Skeletal muscle satellite cell (primary cell): ENCODE measurements around the gene PLAC1. TPM values are rescaled to one million over a fixed set of nuclear protein-coding genes. Genes with fewer than 3 reads are reported as not detected.
A peak's percentile ranks its signal among the peaks of the same experiment; 100 is the strongest.

Source experiments
- H3K27me3 ChIP-seq: 2 replicates; pipeline ENCODE4 v1.7.0; 2013; ENCODE audit warnings: low read length; ENCODE audit not compliant: control insufficient read depth, insufficient read depth
- H3K36me3 ChIP-seq: 2 replicates; pipeline ENCODE4 v1.7.0; 2013; ENCODE audit warnings: mild to moderate bottlenecking, control low read depth, low read length; ENCODE audit not compliant: insufficient read depth
- H3K4me1 ChIP-seq: 2 replicates; pipeline ENCODE4 v1.7.0; 2013; ENCODE audit warnings: low read length; ENCODE audit not compliant: control insufficient read depth, insufficient read depth
- H3K4me2 ChIP-seq: 2 replicates; pipeline ENCODE4 v1.7.0; 2013; ENCODE audit warnings: mild to moderate bottlenecking, low read length
- H3K4me3 ChIP-seq: 2 replicates; pipeline ENCODE4 v1.7.0; 2013; ENCODE audit warnings: low read length
- H3K9ac ChIP-seq: 2 replicates; pipeline ENCODE4 v1.7.0; 2013; ENCODE audit warnings: mild to moderate bottlenecking, low read depth, low read length, moderate library complexity
- H3K9me3 ChIP-seq: replicated peaks from 2 replicates; pipeline ENCODE4 v1.7.0; 2013; ENCODE audit warnings: mild to moderate bottlenecking, control low read depth, low read length
- total RNA-seq: library from RNA; depleted of rRNA; stranded (reverse); fragments of >200 nt; gene quantifications from 2 replicates; pipeline ENCODE4 v1.2.3, GENCODE V29; 2012; rRNA removed

PLAC1 gene, protein sequence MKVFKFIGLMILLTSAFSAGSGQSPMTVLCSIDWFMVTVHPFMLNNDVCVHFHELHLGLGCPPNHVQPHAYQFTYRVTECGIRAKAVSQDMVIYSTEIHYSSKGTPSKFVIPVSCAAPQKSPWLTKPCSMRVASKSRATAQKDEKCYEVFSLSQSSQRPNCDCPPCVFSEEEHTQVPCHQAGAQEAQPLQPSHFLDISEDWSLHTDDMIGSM
- total RNA-seq, result not detected in 2 replicates

DNA sequence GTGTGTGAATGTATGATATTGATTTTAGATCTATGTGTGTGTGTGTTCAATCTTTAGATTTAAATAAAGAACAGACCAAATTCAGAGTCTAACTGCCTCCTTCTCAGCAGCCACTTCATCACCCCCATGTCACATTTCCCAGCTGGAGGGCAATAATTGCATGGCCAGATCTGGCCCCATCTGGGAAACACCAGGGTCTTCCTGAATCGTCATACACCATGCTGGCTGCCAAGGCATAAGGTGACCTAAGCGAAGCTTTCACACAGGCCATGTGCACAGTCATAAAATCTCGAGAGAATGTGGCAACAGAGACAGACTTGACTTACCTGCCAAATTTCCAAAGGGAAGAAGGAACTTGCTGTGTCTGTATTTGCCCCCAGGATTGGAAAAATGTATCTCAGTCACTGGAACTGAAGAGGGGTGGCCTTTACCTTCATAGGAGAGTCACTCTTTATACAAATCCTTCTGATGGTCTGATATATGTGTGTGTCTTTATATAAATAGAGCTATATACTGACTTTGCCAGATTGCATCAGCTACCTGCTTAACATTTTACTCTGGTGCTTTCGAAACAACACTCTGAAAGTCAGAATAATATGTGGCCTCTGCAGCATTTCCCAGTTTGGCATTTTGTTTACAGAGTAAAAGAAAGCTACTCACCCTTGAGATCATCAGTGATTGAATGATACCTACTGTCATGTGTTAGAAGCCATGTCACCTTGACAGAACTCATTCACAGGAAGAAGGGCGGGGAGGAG is at the start of gene PLAC1:
Gene PLAC1 (minus strand): TSS at position 470 of the 758 bp plus-strand sequence. CDS start 91,789 bp downstream, outside the sequence.
- Histone ChIP-seq H3K27me3 (no peaks in the 10 kb centered on the region), H3K4me2 (no peak within 1 kb of the TSS), H3K9me3 (no peaks in the 10 kb centered on the region), H3K36me3 (no peaks in the 10 kb centered on the region), H3K9ac (no peak within 1 kb of the TSS), H3K4me3 (no peak within 1 kb of the TSS), H3K4me1 (no peaks in the 10 kb centered on the region)

DNA sequence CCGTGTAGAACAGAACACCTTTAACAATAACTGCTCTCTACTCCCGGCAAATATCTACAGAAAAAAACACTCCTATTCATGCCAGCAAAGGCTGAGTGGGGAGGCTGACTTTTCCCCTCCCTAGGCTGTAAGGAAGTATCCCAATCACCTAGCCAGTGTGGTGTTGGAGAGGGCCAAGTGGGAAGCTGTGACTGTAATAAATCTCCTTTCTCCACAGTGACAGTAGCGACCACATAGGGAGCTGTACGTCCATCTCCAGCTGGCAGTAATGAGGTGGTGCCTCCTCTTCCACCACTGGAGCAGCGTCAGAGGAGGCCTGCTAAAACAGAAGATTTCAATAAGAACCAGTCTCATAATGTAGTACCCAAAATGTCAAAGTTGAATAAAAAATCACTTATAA is 47.9 kb upstream of the PLAC1 start:
- H3K4me1 ChIP-seq, result no peaks in the 10 kb centered on the region
- H3K9ac ChIP-seq, result no peak overlapping the region
- H3K9me3 ChIP-seq, result no peaks in the 10 kb centered on the region
- H3K36me3 ChIP-seq, result no peaks in the 10 kb centered on the region
- no peaks in the 10 kb centered on the region for H3K27me3 ChIP-seq
- H3K4me2 ChIP-seq, result no peak overlapping the region
- no peak overlapping the region for H3K4me3 ChIP-seq

DNA sequence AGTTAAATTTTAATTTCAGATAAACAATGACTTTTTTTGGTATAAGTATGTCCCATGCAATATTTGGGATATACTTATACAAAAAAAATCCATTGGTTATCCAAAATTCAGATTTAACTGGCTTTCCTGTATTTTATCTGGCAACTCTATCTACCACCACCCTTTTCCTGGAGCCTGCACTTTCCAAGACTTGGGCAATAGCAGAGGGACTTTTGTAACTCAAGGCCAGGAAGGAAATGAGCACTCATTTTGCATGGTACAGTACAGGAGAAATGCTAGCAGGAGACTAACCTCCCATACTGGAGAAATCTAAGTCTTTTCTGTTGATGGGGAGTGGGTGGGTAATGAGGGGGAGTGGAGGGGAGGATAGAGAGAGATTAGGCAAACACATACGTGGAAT is 37.7 kb upstream of the PLAC1 start:
- no peaks in the 10 kb centered on the region for H3K27me3 ChIP-seq
- no peak overlapping the region for H3K4me2 ChIP-seq
- H3K4me3 ChIP-seq, result no peak overlapping the region
- H3K4me1 ChIP-seq, result peaks cover 34% of the 10 kb centered on the region
- no peak overlapping the region for H3K9ac ChIP-seq
- no peaks in the 10 kb centered on the region for H3K36me3 ChIP-seq
- no peaks in the 10 kb centered on the region for H3K9me3 ChIP-seq

DNA sequence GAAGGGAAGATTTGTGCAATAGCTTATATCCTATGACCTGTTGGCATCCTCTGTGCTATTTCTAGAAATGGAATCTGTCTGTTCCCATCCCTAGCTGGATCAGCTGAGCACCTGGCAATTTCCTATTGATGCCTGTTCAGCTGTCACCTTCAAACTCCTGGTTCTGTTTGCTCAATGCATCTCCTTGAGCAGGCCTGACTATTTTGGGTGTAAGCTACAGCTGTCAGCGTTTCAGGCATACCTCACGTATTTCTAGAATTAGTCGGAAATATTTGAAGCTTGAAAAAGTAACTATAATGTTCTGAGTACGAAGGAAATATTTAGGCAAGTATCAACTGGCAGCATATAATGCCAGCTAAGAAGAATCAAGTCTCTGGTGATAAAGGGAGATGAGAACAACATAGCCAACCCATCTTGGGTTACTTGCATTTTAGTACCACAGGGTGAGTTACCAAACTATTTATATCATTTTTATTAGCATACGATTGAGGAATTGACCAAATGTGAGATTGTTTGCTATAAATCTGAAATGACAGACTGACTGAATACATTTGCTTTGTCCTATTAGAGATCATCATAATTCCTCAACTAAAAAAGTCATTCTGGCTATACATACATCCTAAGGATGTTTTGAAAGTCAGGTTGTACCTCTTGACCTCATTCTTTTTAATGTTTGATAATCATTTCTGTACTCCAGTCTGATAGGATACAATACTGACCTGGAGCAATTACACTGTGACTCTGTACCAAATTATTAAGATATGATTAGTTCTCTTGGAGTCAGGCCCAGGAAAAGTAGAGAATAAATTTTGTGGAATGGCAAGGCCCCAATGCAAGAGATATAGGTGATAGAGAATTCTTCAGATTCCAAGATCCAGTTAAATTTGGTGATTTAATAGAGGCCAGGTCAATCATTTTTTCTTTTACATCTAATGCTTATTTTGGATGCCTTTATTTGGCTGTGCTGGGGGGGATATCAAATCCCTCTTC is 36.4 kb upstream of the PLAC1 start:
- Histone ChIP-seq H3K4me1 (peaks cover 36% of the 10 kb centered on the region), H3K27me3 (no peaks in the 10 kb centered on the region), H3K9me3 (no peaks in the 10 kb centered on the region), H3K9ac (peak overlapping the region; percentile 39), H3K4me3 (no peak overlapping the region), H3K36me3 (no peaks in the 10 kb centered on the region), H3K4me2 (no peak overlapping the region)

- Histone ChIP-seq H3K4me1 (peaks cover 46% of the 10 kb centered on the region), H3K36me3 (no peaks in the 10 kb centered on the region), H3K4me2 (no peak overlapping the region), H3K4me3 (no peak overlapping the region), H3K9me3 (no peaks in the 10 kb centered on the region), H3K27me3 (no peaks in the 10 kb centered on the region), H3K9ac (peak overlapping the region; percentile 30)
These were observed 35.4 kb upstream of the PLAC1 start for GRCh38 chrX:134693644-134694043.

DNA sequence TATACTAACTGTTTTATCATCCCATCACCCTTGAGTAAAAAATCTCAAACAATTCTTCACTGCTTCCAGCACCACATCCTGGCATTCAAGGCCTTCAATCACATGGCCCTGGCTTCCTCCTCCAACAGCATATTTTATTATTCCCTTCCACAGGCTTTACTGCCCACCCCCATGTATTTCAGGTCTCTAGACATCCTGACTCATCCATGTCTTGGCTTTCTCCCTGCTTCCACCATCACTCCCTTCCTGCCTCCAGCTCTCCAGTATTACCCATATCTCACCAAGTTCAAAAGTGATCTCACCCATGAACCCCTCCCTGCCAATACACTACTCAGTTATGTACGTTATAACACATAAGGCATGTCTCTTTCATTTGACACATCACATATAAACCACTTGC is 34.7 kb upstream of the PLAC1 start:
- peak overlapping the region; percentile 22 for H3K9ac ChIP-seq
- no peaks in the 10 kb centered on the region for H3K27me3 ChIP-seq
- no peaks in the 10 kb centered on the region for H3K36me3 ChIP-seq
- H3K9me3 ChIP-seq, result no peaks in the 10 kb centered on the region
- H3K4me3 ChIP-seq, result no peak overlapping the region
- peaks cover 52% of the 10 kb centered on the region for H3K4me1 ChIP-seq
- no peak overlapping the region for H3K4me2 ChIP-seq

DNA sequence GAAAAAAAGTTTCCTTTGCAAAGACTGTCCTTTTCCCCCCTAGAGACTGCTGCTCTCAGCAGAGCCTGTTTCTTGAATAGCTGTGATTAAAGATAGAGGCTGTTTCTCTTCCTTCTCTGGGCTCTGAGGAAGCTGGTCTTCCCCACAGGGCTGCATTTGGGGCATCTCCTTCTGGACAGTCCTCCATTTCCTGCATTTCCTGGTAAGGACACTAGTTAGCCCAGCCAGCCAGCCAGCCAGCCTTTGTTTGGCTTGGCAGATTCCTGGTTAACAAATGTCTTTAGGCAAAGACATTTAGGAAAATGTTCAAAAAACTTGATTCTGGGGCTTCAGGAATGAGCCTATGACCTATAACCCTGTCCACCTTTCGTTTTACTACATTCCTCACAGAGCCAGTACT is 34.0 kb upstream of the PLAC1 start:
- Histone ChIP-seq H3K27me3 (no peaks in the 10 kb centered on the region), H3K4me1 (peaks cover 58% of the 10 kb centered on the region), H3K4me2 (no peak overlapping the region), H3K9ac (peak overlapping the region; percentile 22), H3K4me3 (no peak overlapping the region), H3K9me3 (no peaks in the 10 kb centered on the region), H3K36me3 (no peaks in the 10 kb centered on the region)

GRCh38 chrX:134691453-134691852 is 33.2 kb upstream of the PLAC1 start:
- Histone ChIP-seq H3K4me3 (no peak overlapping the region), H3K4me1 (peaks cover 65% of the 10 kb centered on the region), H3K9ac (no peak overlapping the region), H3K9me3 (no peaks in the 10 kb centered on the region), H3K27me3 (no peaks in the 10 kb centered on the region), H3K36me3 (no peaks in the 10 kb centered on the region), H3K4me2 (no peak overlapping the region)

- Histone ChIP-seq H3K4me3 (no peak overlapping the region), H3K9ac (no peak overlapping the region), H3K27me3 (no peaks in the 10 kb centered on the region), H3K4me2 (peak overlapping the region; percentile 1), H3K4me1 (peaks cover 67% of the 10 kb centered on the region), H3K9me3 (no peaks in the 10 kb centered on the region), H3K36me3 (no peaks in the 10 kb centered on the region)
These were observed 30.6 kb upstream of the PLAC1 start for GRCh38 chrX:134688839-134689238.

DNA sequence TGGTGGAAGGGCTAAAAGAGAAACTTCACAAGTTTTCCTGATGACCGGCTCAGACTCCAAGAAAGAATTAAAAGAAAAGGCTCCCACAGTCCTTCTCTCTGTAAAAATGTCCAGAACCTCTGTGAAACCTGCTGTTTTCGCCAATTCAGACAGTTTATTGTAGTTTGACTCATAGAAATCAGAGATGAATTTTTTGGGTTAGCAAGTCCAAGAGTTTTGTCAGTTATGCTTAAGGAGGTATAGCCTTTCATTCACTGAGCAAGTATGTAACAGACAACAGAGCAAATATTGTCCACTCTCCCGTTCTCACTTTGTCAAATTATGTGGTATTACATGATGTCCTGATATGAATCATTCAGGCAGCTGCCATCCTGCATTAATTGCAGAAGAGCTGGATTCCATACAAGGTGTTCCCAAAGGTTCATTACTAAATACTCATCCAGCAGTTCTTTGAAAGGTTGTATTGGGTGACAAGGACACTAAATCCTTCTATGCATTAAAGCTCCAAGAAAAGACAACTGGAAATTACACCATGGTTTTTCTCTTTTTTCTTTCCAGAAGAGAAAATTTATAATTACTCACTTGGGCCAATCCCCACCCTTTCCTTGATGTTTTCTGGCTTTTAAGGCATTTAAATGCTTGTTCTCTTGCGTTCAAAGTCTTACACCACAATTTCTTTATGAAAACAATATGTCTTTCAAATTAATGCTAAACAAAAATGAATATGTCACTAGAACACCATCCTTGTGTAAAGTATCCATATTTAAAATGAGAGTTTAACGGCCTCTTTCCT is 30.0 kb upstream of the PLAC1 start:
- Histone ChIP-seq H3K27me3 (no peaks in the 10 kb centered on the region), H3K9me3 (no peaks in the 10 kb centered on the region), H3K36me3 (no peaks in the 10 kb centered on the region), H3K9ac (peak overlapping the region; percentile 42), H3K4me3 (no peak overlapping the region), H3K4me1 (peaks cover 61% of the 10 kb centered on the region), H3K4me2 (peak overlapping the region; percentile 37)
